CD14-positive monocyte (primary cell): Measurements from ENCODE around the gene HTRA3. TPM values are rescaled to one million over a fixed set of nuclear protein-coding genes. Genes with fewer than 3 reads are reported as not detected.

Experiments
- DNase-seq, 3 donors: peaks; one replicate each; pipeline ENCODE4 v3.0.0-alpha.2; 2011 to 2022
- H2AFZ ChIP-seq: 2 replicates; pipeline ENCODE4 v1.6.0; 2012; ENCODE audit warnings: mild to moderate bottlenecking, low read depth, low read length, inconsistent platforms; ENCODE audit not compliant: insufficient read depth, poor library complexity, severe bottlenecking
- H3K27ac ChIP-seq, 2 donors: 1 replicate in 1 of 2; 2 replicates in 1 of 2; pipeline ENCODE4 v1.5.1; 2012 to 2013; ENCODE audit warnings: low read length in 2 of 2, control low read depth in 1 of 2, inconsistent platforms in 1 of 2, low read depth in 1 of 2, mild to moderate bottlenecking in 1 of 2
- H3K27me3 ChIP-seq, 2 donors: one replicate each; pipeline versions ENCODE4 v1.6.0 to v1.6.1; 2011 to 2013; ENCODE audit warnings: low read length in 2 of 2; ENCODE audit not compliant: control insufficient read depth in 2 of 2, insufficient read depth in 2 of 2
- H3K36me3 ChIP-seq, 2 donors: replicated peaks in 1 of 2; 1 replicate in 1 of 2; 2 replicates in 1 of 2; pipeline versions ENCODE4 v1.5.1 to v1.6.1; 2012 to 2013; ENCODE audit warnings: low read length in 2 of 2, control low read depth in 1 of 2, inconsistent platforms in 1 of 2, mild to moderate bottlenecking in 1 of 2; ENCODE audit not compliant: insufficient read depth in 2 of 2, control insufficient read depth in 1 of 2
- H3K4me1 ChIP-seq, 2 donors: 1 replicate in 1 of 2; 2 replicates in 1 of 2; pipeline versions ENCODE4 v1.5.1 to v1.6.1; 2012 to 2013; ENCODE audit warnings: low read length in 2 of 2, control low read depth in 1 of 2, inconsistent platforms in 1 of 2, mild to moderate bottlenecking in 1 of 2, moderate library complexity in 1 of 2; ENCODE audit not compliant: insufficient read depth in 2 of 2, control insufficient read depth in 1 of 2
- H3K4me2 ChIP-seq: replicated peaks from 2 replicates; pipeline ENCODE3; 2012; ENCODE audit warnings: low read length, moderate library complexity, mild to moderate bottlenecking; ENCODE audit not compliant: poor library complexity, severe bottlenecking; ENCODE audit errors: extremely low read depth
- H3K4me3 ChIP-seq, 3 experiments: fragments of 200-600 bp in 1 of 3; sonication (generic) in 1 of 3; replicated peaks in 1 of 3; 1 replicate in 2 of 3; 2 replicates in 1 of 3; pipeline ENCODE4 v1.5.1; 2011 to 2013; ENCODE audit warnings: low read length in 3 of 3, mild to moderate bottlenecking in 3 of 3, control low read depth in 2 of 3, low read depth in 2 of 3, inconsistent platforms in 1 of 3, moderate library complexity in 1 of 3
- H3K79me2 ChIP-seq: 2 replicates; pipeline ENCODE4 v1.6.0; 2012; ENCODE audit warnings: mild to moderate bottlenecking, control low read depth, inconsistent platforms, low read length, moderate library complexity; ENCODE audit not compliant: insufficient read depth
- H3K9ac ChIP-seq: 2 replicates; pipeline ENCODE4 v1.6.0; 2017; ENCODE audit warnings: low read length, mild to moderate bottlenecking; ENCODE audit not compliant: insufficient read depth, poor library complexity, severe bottlenecking
- H3K9me3 ChIP-seq, 2 donors: replicated peaks in 1 of 2; 1 replicate in 1 of 2; 2 replicates in 1 of 2; pipeline versions ENCODE4 v1.5.1 to v1.6.1; 2012 to 2013; ENCODE audit warnings: low read length in 2 of 2, control low read depth in 1 of 2; ENCODE audit not compliant: control insufficient read depth in 1 of 2, insufficient read depth in 1 of 2
- H4K20me1 ChIP-seq: 2 replicates; pipeline ENCODE4 v1.6.0; 2012; ENCODE audit warnings: mild to moderate bottlenecking, low read length, control low read depth, moderate library complexity; ENCODE audit not compliant: insufficient read depth
- H3K27ac Mint-ChIP-seq, 7 donors: one replicate each; pipeline ENCODE4 v1.8.0; 2020; ENCODE audit warnings: mild to moderate bottlenecking in 7 of 7, mixed read lengths in 7 of 7, moderate library complexity in 6 of 7, inconsistent platforms in 2 of 7
- H3K27me3 Mint-ChIP-seq, 3 donors: one replicate each; pipeline ENCODE4 v1.8.0; 2021 to 2022; ENCODE audit warnings: low read depth in 3 of 3, mild to moderate bottlenecking in 3 of 3, mixed read lengths in 3 of 3, moderate library complexity in 3 of 3, inconsistent platforms in 1 of 3
- H3K36me3 Mint-ChIP-seq, 2 donors: one replicate each; pipeline ENCODE4 v1.8.0; 2020; ENCODE audit warnings: mixed read lengths in 2 of 2, inconsistent platforms in 1 of 2, mild to moderate bottlenecking in 1 of 2
- H3K4me1 Mint-ChIP-seq: one replicate; pipeline ENCODE4 v1.8.0; 2020; ENCODE audit warnings: mild to moderate bottlenecking, mixed read lengths
- H3K4me3 Mint-ChIP-seq, 2 donors: one replicate each; pipeline ENCODE4 v1.8.0; 2020; ENCODE audit warnings: mild to moderate bottlenecking in 2 of 2, mixed read lengths in 2 of 2, moderate library complexity in 1 of 2
- H3K9me3 Mint-ChIP-seq, 7 donors: one replicate each; pipeline ENCODE4 v1.8.0; 2020 to 2022; ENCODE audit warnings: mixed read lengths in 7 of 7, mild to moderate bottlenecking in 6 of 7, moderate library complexity in 6 of 7, inconsistent platforms in 2 of 7
- WGBS: methylation state at CpG from one replicate; pipeline ENCODE4 v1.1.5; 2013; ENCODE audit warnings: missing lambda C conversion rate; ENCODE audit not compliant: insufficient coverage; 5-methylcytosine and 5-hydroxymethylcytosine counted together
- intact Hi-C, 2 donors: fragments of 100-400 bp; cut with micrococcal nuclease; formaldehyde crosslinking; loops; one replicate each; pipeline versions ENCODE4 v1.15.0 to v1.15.1; 2023
- polyA plus RNA-seq, 3 donors: library from polyadenylated mRNA; depleted of rRNA in 1 of 3; unstranded in 2 of 3; stranded (reverse) in 1 of 3; fragments of 300-500 nt in 2 of 3; fragments of >200 nt in 1 of 3; fragmentation: Illumina TruSeq in 2 of 3; gene quantifications; 1 replicate in 2 of 3; 2 replicates in 1 of 3; pipeline ENCODE4 v1.2.3, GENCODE V29; 2012 to 2021
- TF ChIP-seq, protein P1 (sequence below): fragments of 200-600 bp; IDR thresholded peaks from one replicate; pipeline ENCODE4 v1.8.0; 2022; ENCODE audit warnings: antibody characterized with exemption, mild to moderate bottlenecking

The HTRA3 gene
- polyA plus RNA-seq, 3 donors = not detected

DNA sequence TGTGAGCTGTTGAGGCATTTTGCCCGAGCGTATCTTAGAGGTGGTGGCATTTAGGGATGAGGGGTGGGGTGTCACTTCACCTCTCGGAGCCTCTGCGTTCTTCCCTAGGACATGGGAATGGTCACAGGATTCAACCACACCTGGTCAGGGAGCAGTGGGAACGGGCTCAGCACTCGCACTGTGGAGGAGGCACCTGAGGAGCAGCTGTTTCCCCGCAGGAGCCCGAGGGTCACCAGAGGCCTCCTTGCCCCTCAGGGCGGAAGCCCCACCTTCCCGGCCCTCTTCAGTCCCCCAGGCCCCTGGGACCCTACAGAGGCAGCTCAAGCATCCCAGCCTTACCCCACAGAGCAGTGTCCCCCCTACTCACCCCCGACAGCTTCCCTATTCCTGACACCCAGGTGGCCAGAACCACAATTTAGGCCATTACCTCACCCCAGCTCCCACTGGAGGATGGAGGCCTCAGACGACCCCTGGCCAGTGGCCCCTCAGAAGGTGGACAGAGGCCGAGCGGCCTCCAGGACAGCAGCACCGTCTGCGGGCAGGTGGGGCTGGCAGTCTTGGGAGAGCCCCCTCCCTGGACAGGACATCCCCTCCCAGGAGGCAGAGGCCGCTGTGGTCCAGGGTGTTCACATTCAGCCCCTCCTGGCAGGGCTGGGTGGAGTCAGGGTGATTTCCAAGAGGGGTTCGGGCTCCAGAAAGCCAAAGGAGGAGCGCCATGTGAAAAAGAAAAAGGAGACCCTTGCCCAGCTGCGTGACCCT, 4.2 kb upstream of the HTRA3 start:
- WGBS = 80% methylated on average over 13 of the region's 20 CpGs
- no peak overlapping the region for H3K4me3 Mint-ChIP-seq
- Histone ChIP-seq H2AFZ (no peak overlapping the region), H3K9me3 (no peaks in the 10 kb centered on the region), H4K20me1 (no peaks in the 10 kb centered on the region), H3K4me2 (no peak overlapping the region), H3K79me2 (no peaks in the 10 kb centered on the region), H3K27me3 (peaks cover 0 to 9% of the 10 kb centered on the region in 2 donors), H3K27ac (no peak overlapping the region), H3K9ac (no peak overlapping the region), H3K36me3 (no peaks in the 10 kb centered on the region), H3K4me1 (peaks cover 16 to 32% of the 10 kb centered on the region in 2 donors), H3K4me3 (no peak overlapping the region)
- peaks cover 0 to 3% (median 0%) of the 10 kb centered on the region in 7 donors for H3K9me3 Mint-ChIP-seq
- intact Hi-C loops = loop anchor here in 1 of 2 donors (5.0 kb wide), 1 partner anchor 137 kb away; no protein-coding TSS in a partner anchor
- H3K4me1 Mint-ChIP-seq = peaks cover 26% of the 10 kb centered on the region
- TF ChIP-seq, protein P1, sequence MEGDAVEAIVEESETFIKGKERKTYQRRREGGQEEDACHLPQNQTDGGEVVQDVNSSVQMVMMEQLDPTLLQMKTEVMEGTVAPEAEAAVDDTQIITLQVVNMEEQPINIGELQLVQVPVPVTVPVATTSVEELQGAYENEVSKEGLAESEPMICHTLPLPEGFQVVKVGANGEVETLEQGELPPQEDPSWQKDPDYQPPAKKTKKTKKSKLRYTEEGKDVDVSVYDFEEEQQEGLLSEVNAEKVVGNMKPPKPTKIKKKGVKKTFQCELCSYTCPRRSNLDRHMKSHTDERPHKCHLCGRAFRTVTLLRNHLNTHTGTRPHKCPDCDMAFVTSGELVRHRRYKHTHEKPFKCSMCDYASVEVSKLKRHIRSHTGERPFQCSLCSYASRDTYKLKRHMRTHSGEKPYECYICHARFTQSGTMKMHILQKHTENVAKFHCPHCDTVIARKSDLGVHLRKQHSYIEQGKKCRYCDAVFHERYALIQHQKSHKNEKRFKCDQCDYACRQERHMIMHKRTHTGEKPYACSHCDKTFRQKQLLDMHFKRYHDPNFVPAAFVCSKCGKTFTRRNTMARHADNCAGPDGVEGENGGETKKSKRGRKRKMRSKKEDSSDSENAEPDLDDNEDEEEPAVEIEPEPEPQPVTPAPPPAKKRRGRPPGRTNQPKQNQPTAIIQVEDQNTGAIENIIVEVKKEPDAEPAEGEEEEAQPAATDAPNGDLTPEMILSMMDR = no peak
- peaks cover 11 to 14% (median 11%) of the 10 kb centered on the region in 3 donors for H3K27me3 Mint-ChIP-seq
- no peaks in the 10 kb centered on the region for H3K36me3 Mint-ChIP-seq
- no peak for DNase-seq
- peak overlapping the region in 1 of 7 donors; percentile 47 for H3K27ac Mint-ChIP-seq

DNA sequence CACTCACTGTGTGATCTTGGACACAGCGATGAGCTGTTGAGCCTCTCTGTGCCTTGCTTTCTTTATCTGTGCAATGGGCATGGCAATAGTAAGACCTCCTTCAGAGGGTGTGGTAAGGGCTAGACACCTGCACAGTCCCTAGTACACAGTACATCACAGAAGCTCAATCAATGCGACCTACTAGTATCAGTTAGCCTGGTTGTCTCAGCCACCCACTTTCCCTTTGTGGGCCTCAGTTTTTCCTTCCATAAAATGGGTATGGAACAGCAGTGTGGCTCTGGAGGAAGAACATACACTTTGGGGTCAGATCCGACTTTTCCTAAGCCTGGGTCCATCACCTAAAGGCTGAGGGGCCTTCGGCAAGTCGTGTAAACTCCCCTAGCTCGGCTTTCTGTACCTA, 3.5 kb upstream of the HTRA3 start:
- H3K4me3 Mint-ChIP-seq = no peak overlapping the region
- H4K20me1 ChIP-seq = no peaks in the 10 kb centered on the region
- H3K9me3 Mint-ChIP-seq = peaks cover 0 to 3% (median 0%) of the 10 kb centered on the region in 7 donors
- no peaks in the 10 kb centered on the region for H3K79me2 ChIP-seq
- no peaks in the 10 kb centered on the region for H3K36me3 Mint-ChIP-seq
- no peak overlapping the region for H3K4me2 ChIP-seq
- H3K4me1 Mint-ChIP-seq = peaks cover 21% of the 10 kb centered on the region
- peaks cover 0 to 16% of the 10 kb centered on the region in 2 donors for H3K27me3 ChIP-seq
- H3K4me3 ChIP-seq = no peak overlapping the region
- no peak overlapping the region for H3K27ac Mint-ChIP-seq
- no peak overlapping the region for H3K27ac ChIP-seq
- H2AFZ ChIP-seq = no peak overlapping the region
- peaks cover 13 to 28% of the 10 kb centered on the region in 2 donors for H3K4me1 ChIP-seq
- H3K9ac ChIP-seq = no peak overlapping the region
- no peaks in the 10 kb centered on the region for H3K36me3 ChIP-seq
- H3K9me3 ChIP-seq = no peaks in the 10 kb centered on the region
- intact Hi-C loops = loop anchor here in 1 of 2 donors (5.0 kb wide), 1 partner anchor 136 kb away; no protein-coding TSS in a partner anchor
- H3K27me3 Mint-ChIP-seq = peaks cover 17 to 18% (median 17%) of the 10 kb centered on the region in 3 donors
- 91% methylated on average over 4 of the region's 6 CpGs for WGBS
- no peak for DNase-seq
- TF ChIP-seq, protein P1 = no peak
